AG09309 (cell line): ENCODE data around the gene B4GALNT2.

Source experiments
- DNase-seq: peaks from one replicate; pipeline ENCODE4 v3.0.0-alpha.2; 2010; ENCODE audit warnings: low read depth
- H3K4me3 ChIP-seq: 2 replicates; pipeline ENCODE4 v1.5.1; 2011; ENCODE audit warnings: mild to moderate bottlenecking, low read depth, low read length, moderate library complexity; ENCODE audit not compliant: control insufficient read depth
- CTCF ChIP-seq: IDR thresholded peaks from 2 replicates; pipeline ENCODE4 v1.5.1; 2011; ENCODE audit warnings: mild to moderate bottlenecking, low read depth, low read length, inconsistent platforms; ENCODE audit not compliant: insufficient read depth, control insufficient read depth; ENCODE audit errors: missing control alignments

B4GALNT2 gene

GRCh38 chr17:49197346-49197998, 64.9 kb downstream of the B4GALNT2 start:
- TF ChIP-seq CTCF: no peak
- no peak for DNase-seq
- H3K4me3 ChIP-seq: no peak overlapping the region

- H3K4me3 ChIP-seq: no peak overlapping the region
- no peak for TF ChIP-seq CTCF
- DNase-seq: no peak
Observed at GRCh38 chr17:49198211-49198610, 65.6 kb downstream of the B4GALNT2 start.

GRCh38 chr17:49200423-49201083, 68.0 kb downstream of the B4GALNT2 start:
- no peak for TF ChIP-seq CTCF
- DNase-seq: no peak

GRCh38 chr17:49201481-49201927, 68.9 kb downstream of the B4GALNT2 start:
- no peak for DNase-seq
- no peak overlapping the region for H3K4me3 ChIP-seq
- no peak for TF ChIP-seq CTCF

More at GRCh38 chr17:49200423-49201083, 68.0 kb downstream of the B4GALNT2 start:
- no peak overlapping the region for H3K4me3 ChIP-seq

GRCh38 chr17:49203796-49204195, 71.2 kb downstream of the B4GALNT2 start:
- H3K4me3 ChIP-seq: no peak overlapping the region
- no peak for TF ChIP-seq CTCF
- DNase-seq: no peak

GRCh38 chr17:49204516-49204915, 71.9 kb downstream of the B4GALNT2 start:
- no peak overlapping the region for H3K4me3 ChIP-seq
- no peak for TF ChIP-seq CTCF
- no peak for DNase-seq
